Breast epithelium (tissue), 3 donors: ENCODE data around the gene ZNF366.

ENCODE experiments used
- CTCF ChIP-seq, 3 donors: fragments of 450-650 bp; IDR thresholded peaks; one replicate each; pipeline ENCODE4 v1.5.1; 2016 to 2017; ENCODE audit warnings: antibody characterized with exemption in 3 of 3, mild to moderate bottlenecking in 3 of 3, moderate library complexity in 3 of 3
- POLR2A ChIP-seq: fragments of 450-650 bp; IDR thresholded peaks from one replicate; pipeline ENCODE4 v1.6.1; 2016; ENCODE audit warnings: antibody characterized with exemption, mild to moderate bottlenecking, moderate library complexity
- POLR2AphosphoS5 ChIP-seq, 3 donors: sonication (generic); formaldehyde crosslinking; IDR thresholded peaks; one replicate each; pipeline ENCODE4 v1.6.1; 2017; ENCODE audit warnings: antibody characterized with exemption in 3 of 3

GRCh38 chr5:72495410-72495809, 11.8 kb downstream of the ZNF366 start:
- TF ChIP-seq CTCF (IDR thresholded peaks at IDR 0.05) = no peak
- no peak for TF ChIP-seq POLR2A
- no peak for TF ChIP-seq POLR2AphosphoS5 (IDR thresholded peaks at IDR 0.05)
